ENCODE measurements around the gene KLHL3. TPM values are rescaled to one million over a fixed set of nuclear protein-coding genes. Genes with fewer than 3 reads are reported as not detected.

KLHL3 gene
- total RNA-seq, 1 experiment from 2014 or later = 16.9 TPM

DNA sequence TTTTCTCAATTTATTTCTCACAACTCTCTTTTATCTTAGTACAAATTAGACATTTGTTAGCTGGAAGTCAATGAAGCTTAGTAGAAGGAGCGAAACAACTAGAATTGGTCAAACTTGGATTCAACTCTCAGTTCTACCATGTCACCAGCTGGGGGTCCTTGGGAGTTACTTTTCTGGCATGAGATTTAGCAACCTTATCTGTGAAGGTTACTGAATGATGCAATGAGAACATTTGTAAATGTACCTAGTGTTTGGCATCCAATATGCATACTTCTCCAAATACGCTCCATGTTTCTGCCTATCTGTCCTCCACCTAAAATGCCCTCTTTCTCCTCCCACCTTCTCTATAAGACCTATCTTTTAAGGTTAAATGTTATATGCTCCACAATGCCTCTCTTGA lies 12.0 kb upstream of the KLHL3 start:
- CTCF ChIA-PET = interaction anchor here (1.5 kb wide), 1 partner anchor 88 kb away, joined by 6 read pairs; no protein-coding TSS in a partner anchor
- H3K4me1 Mint-ChIP-seq (ENCODE audit: low read depth, unreplicated experiment) = peaks cover 8% of the 10 kb centered on the region
- no peaks in the 10 kb centered on the region for H3K27me3 Mint-ChIP-seq (ENCODE audit: unreplicated experiment)
- TF ChIP-seq, protein P1, sequence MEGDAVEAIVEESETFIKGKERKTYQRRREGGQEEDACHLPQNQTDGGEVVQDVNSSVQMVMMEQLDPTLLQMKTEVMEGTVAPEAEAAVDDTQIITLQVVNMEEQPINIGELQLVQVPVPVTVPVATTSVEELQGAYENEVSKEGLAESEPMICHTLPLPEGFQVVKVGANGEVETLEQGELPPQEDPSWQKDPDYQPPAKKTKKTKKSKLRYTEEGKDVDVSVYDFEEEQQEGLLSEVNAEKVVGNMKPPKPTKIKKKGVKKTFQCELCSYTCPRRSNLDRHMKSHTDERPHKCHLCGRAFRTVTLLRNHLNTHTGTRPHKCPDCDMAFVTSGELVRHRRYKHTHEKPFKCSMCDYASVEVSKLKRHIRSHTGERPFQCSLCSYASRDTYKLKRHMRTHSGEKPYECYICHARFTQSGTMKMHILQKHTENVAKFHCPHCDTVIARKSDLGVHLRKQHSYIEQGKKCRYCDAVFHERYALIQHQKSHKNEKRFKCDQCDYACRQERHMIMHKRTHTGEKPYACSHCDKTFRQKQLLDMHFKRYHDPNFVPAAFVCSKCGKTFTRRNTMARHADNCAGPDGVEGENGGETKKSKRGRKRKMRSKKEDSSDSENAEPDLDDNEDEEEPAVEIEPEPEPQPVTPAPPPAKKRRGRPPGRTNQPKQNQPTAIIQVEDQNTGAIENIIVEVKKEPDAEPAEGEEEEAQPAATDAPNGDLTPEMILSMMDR (IDR thresholded peaks at IDR 0.05; ENCODE audit: unreplicated experiment) = no peak
- no TSS peak for BruUV-seq (replicated peaks)
- intact Hi-C loops (cut with micrococcal nuclease; ENCODE audit: unreplicated experiment) = no loop called here
- no peaks in the 10 kb centered on the region for H3K9me3 Mint-ChIP-seq (ENCODE audit: low read depth, unreplicated experiment)
- no peak for DNase-seq
- no peak overlapping the region for H3K4me3 Mint-ChIP-seq (ENCODE audit: low read depth, unreplicated experiment)
- peaks cover 20% of the 10 kb centered on the region for H3K36me3 Mint-ChIP-seq (ENCODE audit: insufficient read depth, unreplicated experiment)
- no peak overlapping the region for H3K27ac Mint-ChIP-seq (ENCODE audit: unreplicated experiment)

DNA sequence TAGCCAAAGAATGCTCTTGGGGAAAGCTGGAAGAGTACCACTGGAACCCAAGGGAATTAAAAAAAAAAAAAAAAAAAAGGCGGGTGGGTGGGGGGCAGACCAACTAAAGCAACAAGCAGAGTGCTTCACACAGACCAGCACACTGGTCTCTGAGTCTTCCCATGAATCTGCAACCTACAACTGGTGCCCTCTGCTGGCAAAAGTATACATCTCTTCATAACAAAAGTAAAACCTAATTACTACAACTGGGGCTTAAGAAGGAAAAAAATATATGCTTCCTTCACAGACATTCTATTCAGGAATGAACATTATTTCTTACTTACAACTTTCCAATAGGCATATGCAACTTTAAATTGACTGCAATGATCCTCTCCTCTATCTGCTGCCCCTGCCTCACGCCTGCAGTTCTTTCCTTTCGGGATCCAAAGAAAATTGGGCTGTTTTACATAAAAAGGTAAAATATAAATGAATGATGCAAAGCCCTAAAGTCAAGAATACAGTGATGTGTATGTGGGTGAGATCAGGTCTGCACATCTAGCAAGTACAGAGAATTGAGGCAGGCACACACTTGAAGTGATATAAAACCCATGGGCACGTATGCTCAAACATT lies 7.2 kb upstream of the KLHL3 start:
- no peaks in the 10 kb centered on the region for H3K9me3 Mint-ChIP-seq (ENCODE audit: low read depth, unreplicated experiment)
- intact Hi-C loops (cut with micrococcal nuclease; ENCODE audit: unreplicated experiment) = loop anchor here (1.0 kb wide), 2 partner anchors 83 to 114 kb away; no protein-coding TSS in a partner anchor
- H3K4me3 Mint-ChIP-seq (ENCODE audit: low read depth, unreplicated experiment) = no peak overlapping the region
- no peak overlapping the region for H3K27ac Mint-ChIP-seq (ENCODE audit: unreplicated experiment)
- no peaks in the 10 kb centered on the region for H3K4me1 Mint-ChIP-seq (ENCODE audit: low read depth, unreplicated experiment)
- no peaks in the 10 kb centered on the region for H3K36me3 Mint-ChIP-seq (ENCODE audit: insufficient read depth, unreplicated experiment)
- DNase-seq = peak; percentile 71
- no TSS peak for BruUV-seq (replicated peaks)
- TF ChIP-seq, protein P1 (IDR thresholded peaks at IDR 0.05; ENCODE audit: unreplicated experiment) = peak; percentile 68
- no peaks in the 10 kb centered on the region for H3K27me3 Mint-ChIP-seq (ENCODE audit: unreplicated experiment)
- CTCF ChIA-PET = interaction anchor here (0.6 to 6.4 kb wide), 15 partner anchors 10 to 1066 kb away, joined by 3 to 152 read pairs (median 5); partner anchors contain the start of gene HNRNPA0

DNA sequence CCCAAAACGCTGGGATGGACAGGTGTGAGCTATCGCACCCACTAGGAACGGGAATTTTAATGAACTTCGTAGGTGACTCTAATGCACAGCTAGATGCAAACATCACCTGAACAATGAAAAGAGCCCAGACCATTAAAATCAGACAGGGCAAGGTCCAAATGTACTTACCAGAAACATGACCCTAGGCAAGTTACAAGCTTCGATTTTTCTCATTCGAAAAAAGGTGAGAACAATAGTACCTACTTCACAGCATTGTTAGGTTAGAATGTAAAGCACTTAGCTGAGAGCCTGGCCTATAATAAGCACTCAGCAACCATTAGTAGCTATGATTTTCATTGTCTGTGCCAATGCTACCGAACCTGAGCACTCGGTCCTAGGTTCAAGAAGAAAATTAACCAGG lies 5.8 kb upstream of the KLHL3 start:
- BruUV-seq (replicated peaks) = no TSS peak
- Mint-ChIP-seq H3K27me3 (ENCODE audit: unreplicated experiment) (no peaks in the 10 kb centered on the region), H3K4me3 (ENCODE audit: low read depth, unreplicated experiment) (no peak overlapping the region), H3K4me1 (ENCODE audit: low read depth, unreplicated experiment) (no peaks in the 10 kb centered on the region), H3K27ac (ENCODE audit: unreplicated experiment) (no peak overlapping the region), H3K36me3 (ENCODE audit: insufficient read depth, unreplicated experiment) (no peaks in the 10 kb centered on the region), H3K9me3 (ENCODE audit: low read depth, unreplicated experiment) (no peaks in the 10 kb centered on the region)
- TF ChIP-seq, protein P1 (IDR thresholded peaks at IDR 0.05; ENCODE audit: unreplicated experiment) = no peak
- CTCF ChIA-PET = interaction anchor here (0.9 to 6.4 kb wide), 10 partner anchors 9 to 112 kb away, joined by 3 to 152 read pairs (median 6); no protein-coding TSS in a partner anchor
- DNase-seq = no peak
- intact Hi-C loops (cut with micrococcal nuclease; ENCODE audit: unreplicated experiment) = no loop called here

DNA sequence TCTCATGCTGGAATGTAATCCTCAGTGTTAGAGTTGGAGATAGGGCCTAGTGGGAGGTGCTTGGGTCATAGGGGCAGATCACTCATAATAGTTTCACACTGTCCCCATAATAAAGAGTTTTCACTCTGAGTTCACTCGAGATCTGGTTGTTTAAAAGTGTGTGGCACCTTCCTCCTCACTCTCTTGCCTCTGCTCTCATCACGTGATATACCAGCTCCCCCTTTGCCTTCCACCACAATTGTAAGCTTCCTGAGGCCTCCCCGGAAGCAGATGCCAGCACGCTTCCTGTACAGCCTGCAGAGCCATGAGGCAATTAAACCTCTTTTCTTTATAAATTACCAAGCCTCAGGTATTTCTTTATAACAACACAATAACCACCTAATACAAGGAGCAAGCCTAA lies 3.8 kb upstream of the KLHL3 start:
- Mint-ChIP-seq H3K36me3 (ENCODE audit: insufficient read depth, unreplicated experiment) (no peaks in the 10 kb centered on the region), H3K9me3 (ENCODE audit: low read depth, unreplicated experiment) (no peaks in the 10 kb centered on the region), H3K27me3 (ENCODE audit: unreplicated experiment) (no peaks in the 10 kb centered on the region), H3K4me3 (ENCODE audit: low read depth, unreplicated experiment) (no peak overlapping the region), H3K27ac (ENCODE audit: unreplicated experiment) (no peak overlapping the region), H3K4me1 (ENCODE audit: low read depth, unreplicated experiment) (no peaks in the 10 kb centered on the region)
- no TSS peak for BruUV-seq (replicated peaks)
- intact Hi-C loops (cut with micrococcal nuclease; ENCODE audit: unreplicated experiment) = no loop called here
- no peak for DNase-seq
- TF ChIP-seq, protein P1 (IDR thresholded peaks at IDR 0.05; ENCODE audit: unreplicated experiment) = no peak
- CTCF ChIA-PET = interaction anchor here (1.1 to 6.4 kb wide), 5 partner anchors 12 to 110 kb away, joined by 3 to 152 read pairs (median 4); no protein-coding TSS in a partner anchor
